ENCODE data around the gene RAB11FIP5. TPM values are rescaled to one million over a fixed set of nuclear protein-coding genes. Genes with fewer than 3 reads are reported as not detected.

The RAB11FIP5 gene
- total RNA-seq, 1 donor from 2014 or later = 25.4 TPM

- Mint-ChIP-seq H3K36me3 (peaks cover 7% of the 10 kb centered on the region), H3K4me3 (no peak overlapping the region), H3K4me1 (peaks cover 16% of the 10 kb centered on the region), H3K27ac (no peak overlapping the region), H3K9me3 (no peaks in the 10 kb centered on the region), H3K27me3 (ENCODE audit: low read depth) (no peaks in the 10 kb centered on the region)
- TF ChIP-seq CTCF (IDR thresholded peaks at IDR 0.05; ENCODE audit: unreplicated experiment) = no peak
- DNase-seq (ENCODE audit: low spot score in 2 of 2, unreplicated experiment in 2 of 2) = no peak
These were observed 35.9 kb downstream of the RAB11FIP5 start for GRCh38 chr2:73076701-73077423.

GRCh38 chr2:73075477-73076373 is 37.0 kb downstream of the RAB11FIP5 start:
- Mint-ChIP-seq H3K36me3 (peaks cover 7% of the 10 kb centered on the region), H3K27ac (no peak overlapping the region), H3K4me3 (no peak overlapping the region), H3K4me1 (peaks cover 11% of the 10 kb centered on the region), H3K9me3 (no peaks in the 10 kb centered on the region), H3K27me3 (ENCODE audit: low read depth) (no peaks in the 10 kb centered on the region)
- no peak for DNase-seq (ENCODE audit: low spot score in 2 of 2, unreplicated experiment in 2 of 2)
- no peak for TF ChIP-seq CTCF (IDR thresholded peaks at IDR 0.05; ENCODE audit: unreplicated experiment)

- no peak overlapping the region for H3K4me3 Mint-ChIP-seq
These were observed 38.4 kb downstream of the RAB11FIP5 start for GRCh38 chr2:73074110-73075069.

GRCh38 chr2:73072416-73072815 is 40.3 kb downstream of the RAB11FIP5 start:
- no peak for DNase-seq (ENCODE audit: low spot score in 2 of 2, unreplicated experiment in 2 of 2)
- Mint-ChIP-seq H3K9me3 (no peaks in the 10 kb centered on the region), H3K4me3 (peak overlapping the region; percentile 91), H3K27me3 (ENCODE audit: low read depth) (no peaks in the 10 kb centered on the region), H3K4me1 (peaks cover 29% of the 10 kb centered on the region), H3K27ac (peak overlapping the region; percentile 95), H3K36me3 (peaks cover 3% of the 10 kb centered on the region)
- no peak for TF ChIP-seq CTCF (IDR thresholded peaks at IDR 0.05; ENCODE audit: unreplicated experiment)

More at GRCh38 chr2:73074110-73075069, 38.4 kb downstream of the RAB11FIP5 start:
- Mint-ChIP-seq H3K27ac (no peak overlapping the region), H3K9me3 (no peaks in the 10 kb centered on the region), H3K27me3 (ENCODE audit: low read depth) (no peaks in the 10 kb centered on the region), H3K36me3 (peaks cover 7% of the 10 kb centered on the region), H3K4me1 (peaks cover 20% of the 10 kb centered on the region)
- DNase-seq (ENCODE audit: low spot score in 2 of 2, unreplicated experiment in 2 of 2) = no peak
- no peak for TF ChIP-seq CTCF (IDR thresholded peaks at IDR 0.05; ENCODE audit: unreplicated experiment)

GRCh38 chr2:73072129-73072395 is 40.7 kb downstream of the RAB11FIP5 start:
- TF ChIP-seq CTCF (IDR thresholded peaks at IDR 0.05; ENCODE audit: unreplicated experiment) = no peak
- Mint-ChIP-seq H3K36me3 (peaks cover 3% of the 10 kb centered on the region), H3K27me3 (ENCODE audit: low read depth) (no peaks in the 10 kb centered on the region), H3K4me3 (peak overlapping the region; percentile 91), H3K9me3 (no peaks in the 10 kb centered on the region), H3K27ac (peak overlapping the region; percentile 95), H3K4me1 (peaks cover 29% of the 10 kb centered on the region)
- DNase-seq (ENCODE audit: low spot score in 2 of 2, unreplicated experiment in 2 of 2) = no peak

Data from mesothelial cell of epicardium (in vitro differentiated cells).